Prostate gland (tissue), 2 donors: ENCODE measurements around the gene MAP4.

Experiments used
- POLR2A ChIP-seq: fragments of 450-650 bp; IDR thresholded peaks from one replicate; pipeline ENCODE4 v1.6.1; 2016; ENCODE audit warnings: antibody characterized with exemption, mild to moderate bottlenecking
- POLR2AphosphoS5 ChIP-seq: sonication (generic); formaldehyde crosslinking; IDR thresholded peaks from one replicate; pipeline ENCODE4 v1.6.1; 2017; ENCODE audit warnings: antibody characterized with exemption
- TF ChIP-seq, protein P1 (sequence below), 4 experiments: fragments of 200-600 bp in 2 of 4; fragments of 450-650 bp in 2 of 4; sonication (generic) in 2 of 4; IDR thresholded peaks; 1 replicate in 3 of 4; 2 replicates in 1 of 4; pipeline ENCODE4 v1.5.1; 2016 to 2019; ENCODE audit warnings: antibody characterized with exemption in 4 of 4, mild to moderate bottlenecking in 2 of 4, moderate library complexity in 2 of 4

DNA sequence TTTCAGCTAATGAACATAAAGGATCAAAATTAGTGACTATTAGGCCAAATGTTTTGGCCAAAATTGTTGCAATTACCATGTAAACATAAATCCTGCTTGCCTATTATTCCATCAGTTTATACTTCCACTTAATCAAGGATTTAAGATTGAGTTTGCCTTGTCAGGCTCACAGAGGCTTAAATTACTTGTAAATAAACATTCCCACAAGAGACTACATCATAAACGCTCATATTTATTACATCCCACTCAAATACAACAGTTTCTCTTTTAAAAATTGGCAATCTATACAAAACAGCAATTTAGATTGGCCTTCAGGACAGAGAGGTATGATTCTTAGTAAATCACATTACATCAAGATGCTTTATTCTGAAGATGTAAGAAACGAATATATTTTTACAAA is 9.9 kb upstream of the MAP4 start:
- TF ChIP-seq, protein P1, sequence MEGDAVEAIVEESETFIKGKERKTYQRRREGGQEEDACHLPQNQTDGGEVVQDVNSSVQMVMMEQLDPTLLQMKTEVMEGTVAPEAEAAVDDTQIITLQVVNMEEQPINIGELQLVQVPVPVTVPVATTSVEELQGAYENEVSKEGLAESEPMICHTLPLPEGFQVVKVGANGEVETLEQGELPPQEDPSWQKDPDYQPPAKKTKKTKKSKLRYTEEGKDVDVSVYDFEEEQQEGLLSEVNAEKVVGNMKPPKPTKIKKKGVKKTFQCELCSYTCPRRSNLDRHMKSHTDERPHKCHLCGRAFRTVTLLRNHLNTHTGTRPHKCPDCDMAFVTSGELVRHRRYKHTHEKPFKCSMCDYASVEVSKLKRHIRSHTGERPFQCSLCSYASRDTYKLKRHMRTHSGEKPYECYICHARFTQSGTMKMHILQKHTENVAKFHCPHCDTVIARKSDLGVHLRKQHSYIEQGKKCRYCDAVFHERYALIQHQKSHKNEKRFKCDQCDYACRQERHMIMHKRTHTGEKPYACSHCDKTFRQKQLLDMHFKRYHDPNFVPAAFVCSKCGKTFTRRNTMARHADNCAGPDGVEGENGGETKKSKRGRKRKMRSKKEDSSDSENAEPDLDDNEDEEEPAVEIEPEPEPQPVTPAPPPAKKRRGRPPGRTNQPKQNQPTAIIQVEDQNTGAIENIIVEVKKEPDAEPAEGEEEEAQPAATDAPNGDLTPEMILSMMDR (IDR thresholded peaks at IDR 0.05): no peak
- TF ChIP-seq POLR2AphosphoS5: no peak
- no peak for TF ChIP-seq POLR2A
